GM13976 (cell line): ENCODE results near the gene ITPR1.

Experiments used
- DNase-seq: peaks from one replicate; pipeline ENCODE4 v3.0.0; 2012; ENCODE audit warnings: low spot score
- CTCF ChIP-seq: IDR thresholded peaks from 2 replicates; pipeline ENCODE4 v1.5.1; 2012; ENCODE audit warnings: borderline replicate concordance, mild to moderate bottlenecking; ENCODE audit not compliant: insufficient read depth; ENCODE audit errors: extremely low read depth, missing control alignments, control extremely low read depth
- in situ Hi-C: fragments of 300-500 bp; cut with MboI; formaldehyde crosslinking; loops from one replicate; pipeline ENCODE4 v1.12.0; 2022; ENCODE audit warnings: low sequenced_read_pairs, mixed read lengths, inconsistent platforms; ENCODE audit not compliant: unreplicated experiment

ITPR1 gene

GRCh38 chr3:4565809-4566501 is 72.8 kb downstream of the ITPR1 start:
- in situ Hi-C loops, result no loop called here
- DNase-seq, result no peak
- TF ChIP-seq CTCF, result no peak

GRCh38 chr3:4568841-4569240 is 75.7 kb downstream of the ITPR1 start:
- DNase-seq, result no peak
- in situ Hi-C loops, result no loop called here
- TF ChIP-seq CTCF, result no peak

- no peak for TF ChIP-seq CTCF
- DNase-seq, result no peak
- in situ Hi-C loops, result no loop called here
These were observed 77.9 kb downstream of the ITPR1 start for GRCh38 chr3:4570840-4571621.

- in situ Hi-C loops, result no loop called here
- TF ChIP-seq CTCF, result no peak
- DNase-seq, result no peak
These were observed 78.7 kb downstream of the ITPR1 start for GRCh38 chr3:4571690-4572334.

- TF ChIP-seq CTCF, result no peak
- in situ Hi-C loops, result no loop called here
These were observed 80.0 kb downstream of the ITPR1 start for GRCh38 chr3:4573153-4573552.

GRCh38 chr3:4574426-4574965 is 81.3 kb downstream of the ITPR1 start:
- DNase-seq, result no peak
- in situ Hi-C loops, result no loop called here
- TF ChIP-seq CTCF, result no peak

More at GRCh38 chr3:4573153-4573552, 80.0 kb downstream of the ITPR1 start:
- DNase-seq, result no peak
